Measurements from ENCODE around the gene ANKRD44.
"Not testable (repeated sequence)": the region's sequence is repeated elsewhere in the genome, so short reads cannot be mapped to it uniquely, and the experiment has no call there.

Gene ANKRD44

DNA sequence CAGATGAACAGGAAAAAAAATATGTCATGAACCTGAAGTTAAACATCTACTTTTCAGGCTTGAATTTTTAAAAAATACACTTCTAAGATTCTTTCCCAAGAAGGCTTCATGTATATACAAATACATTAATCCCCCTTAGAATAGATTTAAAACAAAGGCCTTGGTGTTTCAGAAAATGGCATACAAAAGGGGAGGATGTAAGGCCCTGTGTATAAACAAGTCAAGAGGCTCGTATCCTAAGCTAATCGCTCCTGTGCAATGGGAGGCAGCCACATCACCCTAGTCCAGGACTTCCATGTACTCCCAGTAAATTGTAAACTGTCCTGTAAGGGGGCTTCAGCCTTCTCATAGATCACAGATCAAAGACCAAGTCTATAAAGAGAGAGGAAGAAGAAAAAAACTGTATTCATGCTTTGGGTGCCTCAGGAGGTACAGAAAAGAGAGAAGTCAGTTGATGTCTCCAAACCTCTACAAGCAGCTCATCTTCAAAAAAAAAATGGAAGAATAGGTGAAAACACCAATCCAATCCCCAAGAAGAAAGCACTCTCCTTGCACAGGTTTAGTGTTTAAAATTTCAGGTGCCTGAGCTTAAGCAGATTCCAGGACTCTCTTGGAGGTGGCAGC lies 53.9 kb downstream of the ANKRD44 start:
- no peak for DNase-seq

DNA sequence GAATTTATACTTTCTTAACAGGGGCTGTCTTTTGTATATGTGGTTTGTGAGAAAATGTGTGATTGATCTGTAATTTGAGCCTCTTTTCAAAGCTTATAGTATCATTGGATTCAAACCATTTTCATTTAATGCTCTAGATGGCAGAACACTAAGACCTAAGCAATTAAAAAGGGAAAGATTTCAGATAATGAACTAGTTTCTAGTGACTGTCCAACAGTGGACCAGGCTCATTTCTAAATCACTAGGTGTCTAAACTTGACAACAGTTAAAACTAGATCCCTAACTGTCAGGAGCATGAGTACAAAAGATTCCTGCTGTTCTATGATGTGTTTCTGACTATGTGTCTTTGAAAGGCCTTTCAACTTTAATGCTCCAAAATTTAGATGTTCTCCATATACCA lies 54.6 kb downstream of the ANKRD44 start:
- no peak for DNase-seq

DNA sequence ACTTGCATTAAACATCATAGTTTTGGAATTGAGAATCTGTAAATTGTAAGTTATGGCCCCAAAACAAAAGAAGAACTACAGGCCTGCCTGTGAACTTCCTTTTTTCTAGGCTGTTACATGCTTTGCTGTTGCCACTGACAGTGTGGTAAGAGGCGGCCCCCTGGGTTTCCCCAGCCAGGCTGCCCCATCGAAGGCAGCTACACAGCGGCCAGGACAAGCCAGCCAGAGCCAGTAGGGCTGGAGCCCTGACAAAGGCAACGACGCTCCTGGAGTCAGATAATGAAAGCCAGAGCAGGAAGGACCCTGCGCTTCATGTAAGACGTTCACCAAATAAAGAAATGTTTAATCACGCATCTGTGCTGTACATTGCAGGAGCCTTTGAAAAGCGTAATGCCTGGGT lies 55.0 kb downstream of the ANKRD44 start:
- peak; percentile 86 for DNase-seq

DNA sequence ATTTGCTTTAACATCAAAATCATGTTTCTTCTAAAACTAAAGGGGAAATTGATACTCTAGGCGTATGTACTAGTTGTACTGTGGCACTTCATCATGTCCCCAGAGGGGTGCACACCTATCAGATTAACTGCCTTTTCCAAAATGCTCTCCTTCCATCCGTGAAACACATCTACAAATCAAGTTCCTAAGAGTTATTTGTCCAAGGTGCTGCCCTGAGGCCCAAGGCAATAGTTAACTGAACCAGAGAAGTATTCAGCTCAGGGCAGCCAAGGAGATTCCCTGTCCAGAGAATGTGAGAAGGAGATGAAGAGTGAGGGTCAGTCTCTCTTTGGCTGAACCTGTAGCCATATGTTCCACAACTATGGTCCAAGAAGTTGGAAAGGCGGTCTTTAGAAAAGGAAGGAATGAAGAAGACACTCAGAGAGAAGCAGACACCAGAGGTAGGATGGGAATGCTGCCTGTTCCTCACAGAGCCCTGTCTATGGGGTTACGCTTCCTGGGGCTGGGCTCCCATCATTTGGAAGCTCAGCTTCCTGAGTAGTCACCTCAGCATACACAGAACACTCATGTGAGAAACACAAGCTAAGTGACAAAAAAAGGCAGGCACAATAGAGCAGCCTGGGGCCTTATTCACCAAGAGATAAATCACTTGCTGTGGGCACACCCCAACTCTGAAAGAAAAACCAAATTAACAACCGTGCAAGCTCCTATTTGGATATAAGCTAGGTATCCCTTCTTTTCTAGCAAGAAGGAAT lies 55.6 kb downstream of the ANKRD44 start:
- DNase-seq: no peak

DNA sequence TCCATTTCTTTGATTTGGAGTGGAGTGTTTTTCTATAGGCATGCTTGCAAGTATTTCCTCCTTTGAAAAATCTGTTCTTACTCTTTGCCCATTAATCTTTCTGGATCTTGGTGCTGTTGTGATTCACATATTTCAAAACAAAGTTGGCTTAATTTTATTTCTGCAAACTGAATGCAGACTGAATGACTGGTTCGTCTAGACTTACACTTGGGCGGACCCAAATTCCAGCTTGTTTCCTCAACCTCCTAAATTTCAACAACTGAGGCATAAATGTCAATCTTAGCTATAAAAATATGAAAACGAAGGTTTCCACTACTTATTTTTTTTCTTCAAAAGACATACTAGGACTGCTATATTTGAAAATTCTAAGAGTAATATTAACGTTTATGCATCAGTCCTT lies 59.0 kb downstream of the ANKRD44 start:
- no peak for DNase-seq

DNA sequence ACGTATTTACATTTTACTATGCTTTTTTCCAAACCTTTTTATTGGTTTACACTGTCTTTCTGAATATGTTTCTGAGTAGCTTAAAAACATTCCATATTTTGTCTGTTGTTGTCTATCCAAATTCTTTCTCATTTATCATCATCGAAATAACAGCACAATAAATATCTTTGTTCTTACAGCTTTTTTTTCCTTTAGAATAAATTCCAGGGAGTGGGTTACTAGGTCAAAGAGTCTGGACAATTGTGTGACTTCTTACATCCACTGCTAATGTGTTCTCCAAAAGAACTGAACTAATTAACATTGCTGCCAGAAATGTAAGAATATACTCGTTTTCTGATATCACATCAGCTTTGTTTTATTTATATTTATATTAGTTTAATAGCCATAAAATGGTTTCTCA lies 59.4 kb downstream of the ANKRD44 start:
- no peak for DNase-seq

DNA sequence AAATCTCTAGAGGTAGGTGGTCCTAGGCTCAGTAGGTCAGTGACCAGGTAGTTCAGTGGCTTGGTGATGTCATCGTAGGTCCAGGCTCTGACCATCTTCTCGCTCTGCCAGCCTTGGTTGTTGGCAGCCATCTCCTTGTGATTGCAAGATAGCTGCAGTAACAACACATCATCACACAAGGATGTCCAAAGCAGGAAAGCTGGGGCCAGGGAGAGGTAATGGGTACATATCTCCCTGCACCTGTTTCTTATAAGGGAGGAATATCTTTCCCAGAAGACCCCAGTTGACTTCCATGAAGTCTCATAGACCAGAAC lies 60.5 kb downstream of the ANKRD44 start:
- DNase-seq: no peak

DNA sequence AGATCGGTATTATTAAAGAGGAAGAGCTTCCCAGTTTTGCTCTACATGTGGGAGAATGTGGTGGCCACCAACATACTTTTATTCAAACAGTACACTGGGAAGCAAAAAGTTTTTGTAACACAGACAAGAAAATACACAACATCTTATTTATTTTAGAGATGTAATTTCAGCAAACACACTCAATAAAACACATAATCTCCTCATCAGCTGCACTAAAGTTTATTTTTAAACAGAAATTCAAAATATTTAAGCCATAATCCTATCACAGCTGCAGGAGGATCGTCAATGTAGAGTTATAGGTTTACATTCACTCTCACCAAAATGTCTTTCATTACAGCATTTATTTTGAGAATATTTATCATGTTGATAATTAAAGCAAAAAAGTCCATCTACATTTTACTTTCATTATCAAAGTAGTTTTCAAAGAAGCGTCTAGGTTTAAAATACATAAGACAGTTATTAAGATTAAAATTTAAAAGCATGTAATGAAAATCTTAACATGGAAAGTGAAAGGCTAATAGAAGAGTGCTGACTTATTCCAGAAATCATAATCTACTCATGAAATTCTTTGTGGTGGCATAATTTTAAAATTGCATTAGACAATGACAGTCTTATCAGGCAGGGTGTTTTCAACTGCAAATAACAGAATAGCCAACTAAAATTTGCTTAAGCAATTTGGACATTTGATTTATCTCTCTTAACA lies 61.0 kb downstream of the ANKRD44 start:
- no peak for DNase-seq

DNA sequence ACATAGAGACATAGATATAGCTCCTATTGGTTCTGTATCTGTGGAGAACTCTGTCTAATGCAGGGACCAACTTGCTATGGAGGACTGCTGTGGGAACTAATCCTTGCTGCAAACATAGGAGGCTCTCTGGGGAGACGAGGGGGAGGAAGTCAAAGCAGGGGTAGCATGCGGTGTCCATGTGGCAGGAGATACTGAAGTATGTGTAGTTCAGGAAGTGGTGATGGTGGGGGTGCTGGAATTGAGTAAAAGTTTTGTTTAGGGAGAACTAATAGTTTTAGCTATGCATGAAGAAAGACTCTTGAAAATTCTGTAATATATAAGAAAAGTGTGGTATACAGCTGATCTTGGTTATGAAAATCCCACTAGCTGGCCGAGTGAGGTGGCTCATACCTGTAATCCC lies 62.0 kb downstream of the ANKRD44 start:
- no peak for DNase-seq

DNA sequence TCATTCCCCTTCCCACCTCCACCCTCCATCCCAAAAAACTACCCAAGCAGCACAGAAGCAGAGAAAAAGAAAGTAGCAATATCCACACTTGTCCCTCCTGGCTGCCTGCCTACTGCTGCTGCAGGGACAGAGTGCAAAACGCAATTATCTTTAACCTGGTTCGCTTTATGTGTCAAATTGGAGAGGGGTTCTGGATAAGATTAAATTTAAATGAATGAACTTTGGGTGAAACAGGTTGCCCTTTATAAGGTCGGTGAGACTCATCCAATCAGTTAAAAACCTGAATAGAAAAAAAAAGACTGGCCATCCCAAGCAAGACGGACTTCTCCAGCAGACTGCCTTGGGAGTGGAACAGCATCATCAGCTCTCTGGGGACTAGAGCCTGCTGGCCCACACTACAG lies 62.6 kb downstream of the ANKRD44 start:
- no peak for DNase-seq

DNA sequence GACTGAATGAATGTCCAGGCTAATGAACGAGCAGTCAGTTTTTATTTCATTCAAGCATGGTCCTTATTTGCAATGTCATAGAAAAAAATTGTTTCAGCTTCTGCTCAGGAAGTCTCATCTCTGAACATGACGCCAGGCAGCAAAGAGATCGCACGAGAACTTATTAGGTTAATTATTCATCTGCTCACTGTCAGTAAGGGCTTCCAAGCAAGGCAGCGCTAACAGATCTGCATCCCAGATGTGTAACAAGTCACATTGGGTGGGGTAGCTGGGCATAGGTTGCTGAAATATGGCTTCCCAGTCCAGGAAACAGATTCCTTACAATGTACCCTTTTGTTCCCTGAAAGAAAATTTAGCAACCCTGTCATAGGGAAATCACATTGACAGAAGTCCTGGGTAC lies 63.5 kb downstream of the ANKRD44 start:
- no peak for DNase-seq

DNA sequence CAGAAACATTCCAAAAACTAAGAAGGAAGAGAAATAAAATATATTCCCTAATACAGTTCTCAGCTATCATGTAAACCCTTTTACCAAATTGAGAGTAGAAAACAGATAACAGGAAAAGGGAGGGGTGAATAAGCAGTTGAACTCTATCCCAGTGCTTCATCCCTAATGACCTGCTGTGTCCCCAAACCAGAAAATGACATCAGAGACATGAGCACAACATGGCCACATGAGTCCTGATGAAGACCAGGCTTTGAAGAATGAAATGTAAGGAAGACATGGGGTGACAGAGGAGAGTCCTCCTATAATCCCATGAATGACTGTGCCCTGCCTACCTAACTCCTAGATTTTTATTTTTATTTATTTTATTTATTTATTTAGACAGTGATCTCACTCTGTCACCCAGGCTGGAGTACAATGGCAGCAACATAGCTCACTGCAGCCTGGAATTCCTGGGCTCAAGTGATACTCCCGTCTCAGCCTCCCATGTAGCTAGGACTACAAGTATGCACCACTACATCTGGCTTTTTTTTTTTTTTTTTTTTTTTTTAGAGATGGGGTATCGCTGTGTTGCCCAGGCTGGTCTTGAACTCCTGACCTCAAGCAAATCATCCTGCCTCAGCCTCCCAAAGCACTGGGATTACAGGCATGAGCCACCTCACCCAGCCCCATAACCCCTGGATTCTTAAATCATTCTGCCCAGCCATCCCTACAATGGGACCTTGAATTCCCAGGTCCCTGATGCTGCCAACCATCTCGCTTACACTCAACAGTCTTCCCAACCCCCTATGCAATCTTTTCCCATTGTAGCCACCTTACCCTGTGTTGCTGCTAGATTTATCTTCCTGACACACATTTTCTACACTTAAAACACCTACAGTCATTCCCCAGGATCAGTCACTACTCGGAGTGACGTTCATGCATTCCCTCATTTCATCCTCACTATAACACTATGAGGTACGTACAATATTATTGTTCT lies 64.5 kb downstream of the ANKRD44 start:
- DNase-seq: no peak

DNA sequence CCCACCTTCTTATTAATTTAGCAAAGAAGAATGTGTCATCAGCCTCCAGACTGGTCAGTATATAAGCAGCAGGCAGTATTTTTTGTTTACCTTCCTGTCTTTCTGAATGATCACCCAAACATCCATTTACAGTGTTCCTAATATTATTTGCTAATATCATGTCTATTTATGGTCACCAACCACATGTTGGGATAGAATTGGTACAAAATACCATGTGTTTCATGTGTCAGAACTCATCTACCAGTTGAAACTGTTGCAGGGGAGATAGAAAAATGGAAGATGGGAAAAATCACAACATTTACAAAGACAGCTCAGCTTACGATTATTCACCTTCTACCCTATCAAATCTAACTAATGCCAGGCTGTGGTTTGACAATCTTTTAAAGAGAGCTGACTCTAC lies 66.2 kb downstream of the ANKRD44 start:
- DNase-seq: no peak

DNA sequence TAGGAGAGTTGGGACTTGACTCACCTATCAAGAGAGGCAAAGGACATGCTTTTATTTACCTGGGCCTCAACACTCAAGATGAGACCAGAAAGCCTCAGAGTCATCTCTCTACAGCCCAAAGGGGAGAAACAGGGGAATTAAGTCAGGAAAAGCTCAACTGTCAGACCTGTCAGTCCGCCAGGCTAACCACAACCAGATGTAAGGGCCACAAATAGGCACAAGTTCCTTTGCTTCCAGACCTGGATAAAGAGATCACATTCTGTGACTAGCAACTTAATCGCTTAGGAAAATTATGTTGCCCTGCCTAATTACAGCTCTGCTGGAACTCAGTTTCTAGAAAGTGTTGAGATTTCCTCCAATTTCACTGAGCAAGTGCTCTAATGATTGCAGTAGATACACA lies 67.9 kb downstream of the ANKRD44 start:
- DNase-seq: no peak

DNA sequence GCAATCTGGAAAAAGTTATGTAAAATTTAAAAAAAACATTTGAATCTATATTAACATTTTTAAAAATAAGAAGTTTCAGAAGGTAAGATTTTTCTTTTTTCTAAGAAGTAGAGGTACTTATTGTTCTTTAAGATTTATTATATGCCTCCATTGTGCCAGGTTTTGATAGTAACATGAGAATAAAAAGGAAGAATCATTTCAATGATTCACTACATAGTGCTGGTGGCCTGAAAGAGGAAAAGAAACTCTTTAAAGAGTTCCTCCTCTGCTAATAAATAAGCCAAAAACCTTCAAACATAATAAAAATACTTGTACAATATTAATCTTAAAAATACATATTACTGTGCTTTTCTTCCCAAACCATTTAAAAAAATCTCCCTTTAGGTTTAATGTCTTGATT lies 69.0 kb downstream of the ANKRD44 start:
- DNase-seq: no peak

DNA sequence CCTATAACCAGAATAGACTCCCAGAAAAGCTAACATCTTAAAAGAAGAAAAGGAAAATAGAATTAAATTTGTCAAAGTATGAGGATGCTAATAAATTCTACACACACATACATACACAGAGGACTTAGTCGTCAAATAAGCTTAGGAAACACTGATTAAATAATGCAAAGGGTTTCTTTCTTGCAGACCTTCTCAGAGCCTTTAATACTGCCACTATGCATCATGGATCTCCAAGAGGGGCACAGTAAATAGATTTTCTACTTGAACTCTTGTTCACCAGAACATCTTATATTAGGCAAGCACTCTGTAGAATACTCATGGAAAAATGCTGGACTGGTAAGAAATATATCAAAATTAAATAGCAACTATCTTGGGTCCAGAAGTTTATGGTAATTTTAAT lies 69.4 kb downstream of the ANKRD44 start:
- no peak for DNase-seq

DNA sequence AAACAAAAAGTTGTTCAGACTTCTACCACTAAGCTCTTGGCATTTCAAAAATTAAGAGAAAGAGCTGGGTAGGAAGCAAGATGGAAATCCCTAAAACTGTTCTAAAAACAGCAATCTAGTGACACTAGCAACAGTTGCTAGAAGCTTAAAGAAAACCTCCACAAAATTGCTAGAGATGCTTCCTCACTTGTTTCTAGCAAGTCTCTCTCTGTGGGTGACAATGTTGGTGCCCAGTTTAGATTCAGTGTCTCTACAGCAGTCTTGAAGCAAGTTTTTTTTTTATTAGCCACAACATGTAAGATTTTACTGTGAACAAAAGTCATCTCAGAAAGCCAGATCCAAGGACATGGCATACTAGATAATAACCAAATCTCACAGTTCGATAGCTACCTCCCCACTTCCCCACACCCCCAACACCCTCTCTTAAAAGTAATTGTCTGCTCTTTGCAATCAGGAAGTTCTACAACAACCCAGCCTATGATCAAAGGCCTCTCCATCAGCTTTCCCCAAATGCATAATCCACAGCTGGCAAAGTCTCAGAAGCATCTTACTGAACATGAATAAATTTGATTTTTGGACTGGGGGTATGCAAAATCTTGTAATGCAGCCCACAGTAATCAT lies 70.0 kb downstream of the ANKRD44 start:
- no peak for DNase-seq

DNA sequence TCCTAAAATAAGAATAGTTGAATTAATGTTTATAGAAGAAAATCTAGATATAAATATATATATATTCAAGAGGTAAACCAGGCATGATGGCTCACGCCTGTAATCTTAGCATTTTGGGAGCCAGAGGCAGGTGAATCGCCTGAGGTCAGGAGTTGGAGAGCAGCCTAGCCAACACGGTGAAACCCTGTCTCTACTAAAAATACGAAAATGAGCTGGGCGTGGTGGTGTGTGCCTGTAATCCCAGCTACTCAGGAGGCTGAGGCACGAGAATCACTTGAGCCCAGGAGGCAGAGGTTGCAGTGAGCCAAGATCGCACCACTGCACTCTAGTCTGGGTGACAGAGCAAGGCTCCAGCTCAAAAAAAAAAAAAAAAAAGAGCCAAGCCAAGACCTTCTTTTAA lies 70.6 kb downstream of the ANKRD44 start:
- DNase-seq: not testable (repeated sequence)

DNA sequence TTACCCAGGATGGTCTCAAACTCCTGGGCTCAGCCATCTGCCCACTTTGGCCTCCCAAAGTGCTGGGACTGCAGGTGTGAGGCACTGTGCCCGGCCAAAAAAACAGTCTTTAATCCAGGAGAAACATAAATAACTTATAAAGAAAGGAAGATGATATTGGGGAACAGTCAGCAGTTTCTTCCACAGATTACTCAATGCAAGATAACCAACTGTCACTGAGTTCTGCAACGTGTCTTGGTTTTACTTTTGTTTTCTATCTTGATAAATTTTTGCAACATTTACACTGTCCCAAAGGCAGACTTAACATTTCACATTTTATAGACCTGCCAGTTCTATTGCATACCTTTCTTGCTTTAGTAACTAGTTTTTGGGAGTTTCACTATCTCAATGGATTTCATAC lies 71.1 kb downstream of the ANKRD44 start:
- no peak for DNase-seq

DNA sequence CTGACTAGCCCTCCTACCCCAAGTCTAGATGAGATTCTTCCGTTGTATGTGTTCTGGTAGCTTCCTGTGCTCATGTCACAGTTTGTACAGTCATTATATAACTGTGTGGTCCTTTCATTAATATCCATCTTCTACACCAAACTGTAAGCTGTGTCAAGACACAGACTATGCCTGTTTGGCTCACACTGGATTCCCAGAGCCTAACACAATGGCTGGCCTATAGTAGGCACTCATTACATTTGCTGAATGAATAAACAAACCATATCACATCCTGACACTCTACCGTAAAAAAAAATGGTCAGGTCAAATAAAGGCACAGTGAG lies 72.6 kb downstream of the ANKRD44 start:
- DNase-seq: no peak

DNA sequence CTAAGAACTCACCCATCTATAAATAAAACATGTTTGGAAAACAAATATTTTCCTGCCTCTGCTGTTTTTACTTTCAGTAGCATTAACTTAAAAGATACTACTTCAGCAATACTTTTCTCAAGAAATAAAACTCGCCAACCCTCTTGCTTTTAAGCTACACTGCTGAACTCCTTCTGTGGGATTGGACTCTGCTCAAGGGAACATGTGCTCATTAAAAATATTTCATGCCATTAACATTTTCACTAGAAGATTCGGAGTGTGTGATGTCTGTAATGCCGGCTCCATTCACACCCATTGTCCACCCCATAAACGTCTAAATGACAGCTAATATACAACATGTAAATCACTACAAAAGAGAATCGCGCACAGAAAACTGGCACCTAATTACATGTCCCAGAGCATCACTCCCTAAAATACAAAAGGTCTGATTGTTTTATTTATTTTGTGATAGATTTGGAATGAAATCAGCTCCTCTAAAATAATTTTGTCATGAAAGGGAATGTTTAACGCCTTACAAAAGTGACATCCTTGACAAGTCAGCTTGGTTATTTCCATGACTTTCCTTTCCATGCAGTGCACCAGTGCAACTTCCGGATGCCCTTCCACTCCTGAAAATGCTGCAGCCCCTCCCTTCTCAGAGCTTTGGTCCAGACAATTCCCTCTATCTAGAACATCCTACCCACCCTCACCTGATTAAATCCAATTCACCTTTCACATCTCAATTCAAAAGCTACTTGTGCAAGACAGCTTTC lies 73.1 kb downstream of the ANKRD44 start:
- DNase-seq: no peak

DNA sequence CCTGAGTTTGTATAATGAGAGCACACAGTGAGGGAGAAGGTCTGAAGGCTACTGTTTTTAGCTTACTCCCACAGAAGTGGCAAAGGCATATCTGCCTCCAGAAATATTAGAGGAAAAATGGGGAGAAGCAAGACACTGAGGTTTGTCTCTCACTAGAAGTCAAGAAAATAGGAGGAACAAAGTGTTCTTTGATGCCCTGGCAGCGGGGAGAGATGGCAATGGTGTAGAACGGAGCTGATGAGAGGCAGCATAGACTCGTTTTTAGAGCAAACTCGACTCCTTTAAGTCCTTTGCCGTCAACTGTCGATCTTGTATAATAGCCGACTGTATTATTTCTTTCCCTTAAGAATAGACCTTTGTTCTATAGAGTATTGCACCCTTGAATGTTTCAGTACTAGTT lies 73.8 kb downstream of the ANKRD44 start:
- no peak for DNase-seq

All from activated CD8-positive, alpha-beta memory T cell treated with anti-CD3 and anti-CD28 coated beads, Interleukin-2, amount 50 U/mL, for 48 hours (primary cell).